HCT116 (cell line): Measurements from ENCODE around the gene OR2T6. TPM values are rescaled to one million over a fixed set of nuclear protein-coding genes. Genes with fewer than 3 reads are reported as not detected.

Experiments used
- ATAC-seq: fragments of 200-7000 bp; cut with Tn5 transposase; 2 replicates; pipeline ENCODE4 v1.9.1; 2020; ENCODE audit warnings: mild to moderate bottlenecking, moderate library complexity
- BruUV-seq: library from RNA; stranded (reverse); fragments of 400-500 nt; replicated peaks from 2 replicates; lab custom pipeline; 2021; lab: Mats Ljungman, UMichigan
- CTCF ChIA-PET: fragments of 300-600 bp; sonication (Branson Sonifier 250); formaldehyde crosslinking; loops from one replicate; lab custom pipeline; 2021; ENCODE audit warnings: antibody characterized with exemption; lab: Charles Lee
- POLR2A ChIA-PET: fragments of 300-600, 350-600 bp; sonication (Branson Sonifier 250); formaldehyde crosslinking; loops from one replicate; lab custom pipeline; 2021; ENCODE audit warnings: antibody characterized with exemption; lab: Charles Lee
- RAD21 ChIA-PET, 2 experiments: fragments of 300-600 bp; sonication (Branson Sonifier 250); formaldehyde crosslinking; loops; one replicate each; lab custom pipeline; 2023; ENCODE audit warnings: low total read pairs in 2 of 2; ENCODE audit not compliant: uncharacterized antibody in 2 of 2, unreplicated experiment in 2 of 2, low non-redundant PET in 1 of 2; lab: Charles Lee
- DNase-seq: peaks from one replicate; pipeline ENCODE4 v3.0.0-alpha.2; 2010; ENCODE audit warnings: low read depth, low spot score
- H2AFZ ChIP-seq: fragments of 200-600 bp; shearing (Covaris generic), sonication (generic); 2 replicates; pipeline ENCODE4 v1.6.1; 2017; ENCODE audit warnings: low read depth, mixed run types, mixed read lengths, antibody characterized with exemption, low read length; ENCODE audit not compliant: poor library complexity, severe bottlenecking
- H3K27ac ChIP-seq: 2 replicates; pipeline ENCODE4 v1.5.1; 2012; ENCODE audit warnings: low read depth, low read length
- H3K27me3 ChIP-seq: fragments of 200-600 bp; sonication (generic); 2 replicates; pipeline ENCODE4 v1.6.1; 2016; ENCODE audit warnings: mixed run types, low read length, mixed read lengths; ENCODE audit not compliant: insufficient read depth
- H3K36me3 ChIP-seq, 2 experiments: fragments of 200-500 bp in 1 of 2; fragments of 200-600 bp in 1 of 2; sonication (Bioruptor generic) in 1 of 2; sonication (generic) in 1 of 2; 2 replicates each; pipeline versions ENCODE4 v1.5.1 to v1.6.1; 2014 to 2016; ENCODE audit warnings: low read length in 2 of 2, inconsistent platforms in 1 of 2, mixed read lengths in 1 of 2, mixed run types in 1 of 2; ENCODE audit not compliant: insufficient read depth in 2 of 2, control insufficient read depth in 1 of 2
- H3K4me1 ChIP-seq, 2 experiments: fragments of 200-600 bp in 1 of 2; sonication (generic) in 1 of 2; 2 replicates each; pipeline versions ENCODE4 v1.5.1 to v1.6.1; 2012 to 2017; ENCODE audit warnings: low read length in 2 of 2, inconsistent platforms in 1 of 2, mild to moderate bottlenecking in 1 of 2, mixed read lengths in 1 of 2, mixed run types in 1 of 2, moderate library complexity in 1 of 2; ENCODE audit not compliant: insufficient read depth in 2 of 2, control insufficient read depth in 1 of 2
- H3K4me2 ChIP-seq: fragments of 200-600 bp; sonication (generic); 2 replicates; pipeline ENCODE4 v1.6.1; 2017; ENCODE audit warnings: mixed run types, low read length, mixed read lengths
- H3K4me3 ChIP-seq, 2 experiments: fragments of 200-600 bp in 1 of 2; sonication (generic) in 1 of 2; replicated peaks in 1 of 2; 2 replicates each; pipeline ENCODE4 v1.5.1; 2011 to 2016; ENCODE audit warnings: low read length in 2 of 2, control low read depth in 1 of 2, low read depth in 1 of 2, mild to moderate bottlenecking in 1 of 2, mixed read lengths in 1 of 2, mixed run types in 1 of 2
- H3K79me2 ChIP-seq: fragments of 200-600 bp; sonication (generic); 2 replicates; pipeline ENCODE4 v1.6.1; 2017; ENCODE audit warnings: mild to moderate bottlenecking, mixed run types, low read length, moderate library complexity, mixed read lengths; ENCODE audit not compliant: insufficient read depth
- H3K9ac ChIP-seq: fragments of 200-600 bp; sonication (generic); 2 replicates; pipeline ENCODE4 v1.6.1; 2016; ENCODE audit warnings: low read length, mixed read lengths
- H3K9me2 ChIP-seq: fragments of 200-600 bp; sonication (generic), shearing (Covaris generic); 2 replicates; pipeline ENCODE4 v1.6.1; 2017; ENCODE audit warnings: mixed run types, mild to moderate bottlenecking, moderate library complexity; ENCODE audit not compliant: insufficient read depth
- H3K9me3 ChIP-seq, 2 experiments: fragments of 200-500 bp in 1 of 2; fragments of 200-600 bp in 1 of 2; sonication (Bioruptor generic) in 1 of 2; sonication (generic) in 1 of 2; 2 replicates each; pipeline ENCODE4 v1.6.1; 2014 to 2017; ENCODE audit warnings: low read length in 2 of 2, mixed read lengths in 2 of 2, inconsistent platforms in 1 of 2, low read depth in 1 of 2, mild to moderate bottlenecking in 1 of 2, mixed run types in 1 of 2, moderate library complexity in 1 of 2; ENCODE audit not compliant: control insufficient read depth in 1 of 2, insufficient read depth in 1 of 2
- H4K20me1 ChIP-seq: fragments of 200-600 bp; sonication (generic), shearing (Covaris generic); 2 replicates; pipeline ENCODE4 v1.6.1; 2017; ENCODE audit warnings: mixed run types, mild to moderate bottlenecking, moderate library complexity; ENCODE audit not compliant: insufficient read depth
- ATF3 ChIP-seq: IDR thresholded peaks from 2 replicates; pipeline ENCODE4 v1.6.1; 2012
- CEBPB ChIP-seq: IDR thresholded peaks from 2 replicates; pipeline ENCODE4 v1.6.1; 2012; ENCODE audit warnings: low read depth
- CTCF ChIP-seq, 3 experiments: fragments of 200-600 bp in 1 of 3; sonication (generic) in 1 of 3; IDR thresholded peaks in 2 of 3; conservative IDR thresholded peaks in 1 of 3; 2 replicates each; pipeline ENCODE4 v1.5.1; 2012 to 2017; ENCODE audit warnings: low read depth in 2 of 3, low read length in 2 of 3, antibody characterized with exemption in 1 of 3, borderline replicate concordance in 1 of 3, control low read depth in 1 of 3, mild to moderate bottlenecking in 1 of 3, mixed read lengths in 1 of 3, mixed run types in 1 of 3, moderate library complexity in 1 of 3; ENCODE audit not compliant: insufficient read depth in 1 of 3
- EZH2 ChIP-seq: fragments of 200-600 bp; sonication (generic); IDR thresholded peaks from 2 replicates; pipeline ENCODE4 v1.6.1; 2017; ENCODE audit warnings: antibody characterized with exemption, mixed run types
- FOSL1 ChIP-seq: IDR thresholded peaks from 2 replicates; pipeline ENCODE4 v1.6.1; 2012; ENCODE audit warnings: low read depth
- JUND ChIP-seq: IDR thresholded peaks from 2 replicates; pipeline ENCODE4 v1.6.1; 2012
- RAD21 ChIP-seq: IDR thresholded peaks from 2 replicates; pipeline ENCODE4 v1.6.1; 2012; ENCODE audit warnings: low read depth, mild to moderate bottlenecking
- SP1 ChIP-seq: IDR thresholded peaks from 2 replicates; pipeline ENCODE4 v1.6.1; 2012; ENCODE audit warnings: low read depth
- TCF7L2 ChIP-seq: IDR thresholded peaks from 2 replicates; pipeline ENCODE4 v1.7.0; 2011; ENCODE audit warnings: borderline replicate concordance, inconsistent platforms; ENCODE audit not compliant: insufficient read depth, insufficient read length; ENCODE audit errors: extremely low read depth
- ZFX ChIP-seq: fragments of 450-650 bp; IDR thresholded peaks from 2 replicates; pipeline ENCODE4 v1.6.1; 2017
- intact Hi-C: fragments of 100-400 bp; cut with micrococcal nuclease; formaldehyde crosslinking; loops from 2 replicates; pipeline ENCODE4 v1.10.0; 2022
- total RNA-seq: library from RNA; stranded (reverse); gene quantifications from one replicate; pipeline ENCODE4 v1.2.1, GENCODE V29; 2021; ENCODE audit not compliant: unreplicated experiment

The OR2T6 gene
- total RNA-seq, 1 experiment from 2014 or later = not detected

GRCh38 chr1:248417854-248418253 is 42.3 kb downstream of the OR2T6 start:
- intact Hi-C loops = no loop called here
- H4K20me1 ChIP-seq = no peaks in the 10 kb centered on the region
- ChIA-PET RAD21 (no interaction called here), CTCF (no interaction called here), POLR2A (no interaction called here)
- no peaks in the 10 kb centered on the region for H3K79me2 ChIP-seq
- H3K27ac ChIP-seq = no peak overlapping the region
- H3K4me1 ChIP-seq = no peaks in the 10 kb centered on the region
- H3K4me3 ChIP-seq = no peak overlapping the region
- ATAC-seq (no peak), DNase-seq (no peak)
- no peaks in the 10 kb centered on the region for H3K27me3 ChIP-seq
- TF ChIP-seq FOSL1 (no peak), ATF3 (no peak), EZH2 (no peak), CEBPB (no peak), SP1 (no peak), CTCF (IDR thresholded peaks at IDR 0.05 in 2 of 3, conservative IDR thresholded peaks at IDR 0.05 in 1 of 3; ENCODE audit: borderline replicate concordance in 1 of 3, insufficient read depth in 1 of 3, low read depth in 2 of 3, low read length in 2 of 3) (no peak), TCF7L2 (no peak), RAD21 (no peak), ZFX (no peak), JUND (no peak)
- H3K9ac ChIP-seq = no peak overlapping the region
- H3K36me3 ChIP-seq = no peaks in the 10 kb centered on the region
- no TSS peak for BruUV-seq
- H3K9me2 ChIP-seq = no peaks in the 10 kb centered on the region
- H3K9me3 ChIP-seq = peaks cover 6 to 9% of the 10 kb centered on the region in 2 experiments; a peak in 2 of 4 replicates
- H3K4me2 ChIP-seq = no peak overlapping the region
- H2AFZ ChIP-seq = no peak overlapping the region
